Measurements from ENCODE around the gene OSBPL2.
A peak's percentile ranks its signal among the peaks of the same experiment; 100 is the strongest.

Gene OSBPL2

GRCh38 chr20:62246872-62247652 is 8.7 kb downstream of the OSBPL2 start:
- Mint-ChIP-seq H3K4me3 (no peak overlapping the region), H3K9me3 (no peaks in the 10 kb centered on the region), H3K4me1 (no peaks in the 10 kb centered on the region), H3K27ac (peak overlapping the region in 1 of 3 experiments; percentile 14), H3K27me3 (ENCODE audit: low read depth) (no peaks in the 10 kb centered on the region), H3K36me3 (ENCODE audit: low read depth) (no peaks in the 10 kb centered on the region)
- no peak for TF ChIP-seq CTCF (IDR thresholded peaks at IDR 0.05; ENCODE audit: unreplicated experiment in 3 of 3)

GRCh38 chr20:62248890-62249560 is 10.7 kb downstream of the OSBPL2 start:
- H3K4me3 Mint-ChIP-seq: no peak overlapping the region
- H3K9me3 Mint-ChIP-seq: no peaks in the 10 kb centered on the region
- H3K4me1 Mint-ChIP-seq: peaks cover 1% of the 10 kb centered on the region
- H3K36me3 Mint-ChIP-seq (ENCODE audit: low read depth): peaks cover 1% of the 10 kb centered on the region
- no peak for TF ChIP-seq CTCF (IDR thresholded peaks at IDR 0.05; ENCODE audit: unreplicated experiment in 3 of 3)
- H3K27me3 Mint-ChIP-seq (ENCODE audit: low read depth): no peaks in the 10 kb centered on the region
- H3K27ac Mint-ChIP-seq: no peak overlapping the region

- H3K4me3 Mint-ChIP-seq: no peak overlapping the region
- H3K9me3 Mint-ChIP-seq: no peaks in the 10 kb centered on the region
- H3K36me3 Mint-ChIP-seq (ENCODE audit: low read depth): peaks cover 16% of the 10 kb centered on the region
- no peak overlapping the region for H3K27ac Mint-ChIP-seq
- H3K27me3 Mint-ChIP-seq (ENCODE audit: low read depth): no peaks in the 10 kb centered on the region
- H3K4me1 Mint-ChIP-seq: peaks cover 10% of the 10 kb centered on the region
- TF ChIP-seq CTCF (IDR thresholded peaks at IDR 0.05; ENCODE audit: unreplicated experiment in 3 of 3): no peak
Observed at GRCh38 chr20:62252342-62252966, 14.1 kb downstream of the OSBPL2 start.

- peaks cover 16% of the 10 kb centered on the region for H3K36me3 Mint-ChIP-seq (ENCODE audit: low read depth)
- H3K4me1 Mint-ChIP-seq: peaks cover 10% of the 10 kb centered on the region
- H3K4me3 Mint-ChIP-seq: no peak overlapping the region
- H3K27ac Mint-ChIP-seq: no peak overlapping the region
- no peak for TF ChIP-seq CTCF (IDR thresholded peaks at IDR 0.05; ENCODE audit: unreplicated experiment in 3 of 3)
- H3K9me3 Mint-ChIP-seq: no peaks in the 10 kb centered on the region
- no peaks in the 10 kb centered on the region for H3K27me3 Mint-ChIP-seq (ENCODE audit: low read depth)
Observed at GRCh38 chr20:62253398-62253797, 15.1 kb downstream of the OSBPL2 start.

- peaks cover 10% of the 10 kb centered on the region for H3K4me1 Mint-ChIP-seq
- H3K4me3 Mint-ChIP-seq: no peak overlapping the region
- H3K27me3 Mint-ChIP-seq (ENCODE audit: low read depth): no peaks in the 10 kb centered on the region
- H3K9me3 Mint-ChIP-seq: no peaks in the 10 kb centered on the region
- H3K36me3 Mint-ChIP-seq (ENCODE audit: low read depth): peaks cover 19% of the 10 kb centered on the region
- no peak overlapping the region for H3K27ac Mint-ChIP-seq
- no peak for TF ChIP-seq CTCF (IDR thresholded peaks at IDR 0.05; ENCODE audit: unreplicated experiment in 3 of 3)
Observed at GRCh38 chr20:62254021-62254724, 15.9 kb downstream of the OSBPL2 start.

All from nephron (organoid).